ENCODE measurements around the gene PIK3R4.
A peak's percentile ranks its signal among the peaks of the same experiment; 100 is the strongest.

PIK3R4 gene

GRCh38 chr3:130687327-130687726, 59.3 kb downstream of the PIK3R4 start:
- no peak for DNase-seq

- DNase-seq = no peak
These were observed 59.8 kb downstream of the PIK3R4 start for GRCh38 chr3:130686833-130687232.

GRCh38 chr3:130682131-130682530, 64.5 kb downstream of the PIK3R4 start:
- no peak for DNase-seq

- DNase-seq = no peak
These were observed 67.4 kb downstream of the PIK3R4 start for GRCh38 chr3:130679218-130679617.

DNA sequence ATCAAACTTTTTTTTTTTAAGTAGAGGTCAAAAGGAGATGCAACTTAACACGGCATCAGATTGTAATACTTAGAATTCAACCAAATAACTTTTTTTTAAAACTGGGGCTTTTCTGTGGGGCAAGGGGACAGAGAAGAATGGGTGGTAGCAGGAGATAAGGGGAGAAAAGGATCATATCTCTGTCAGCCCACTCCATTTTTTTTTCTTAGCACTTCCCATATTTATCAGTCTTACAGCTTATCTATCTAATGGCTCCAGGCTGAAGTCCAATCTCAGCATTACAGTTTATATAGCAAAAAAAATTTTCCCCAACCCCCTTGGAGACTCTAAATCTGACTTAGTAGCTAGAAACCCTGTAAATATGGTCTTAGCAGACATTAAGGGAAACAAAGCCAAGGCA, 69.3 kb downstream of the PIK3R4 start:
- no peak for DNase-seq

DNA sequence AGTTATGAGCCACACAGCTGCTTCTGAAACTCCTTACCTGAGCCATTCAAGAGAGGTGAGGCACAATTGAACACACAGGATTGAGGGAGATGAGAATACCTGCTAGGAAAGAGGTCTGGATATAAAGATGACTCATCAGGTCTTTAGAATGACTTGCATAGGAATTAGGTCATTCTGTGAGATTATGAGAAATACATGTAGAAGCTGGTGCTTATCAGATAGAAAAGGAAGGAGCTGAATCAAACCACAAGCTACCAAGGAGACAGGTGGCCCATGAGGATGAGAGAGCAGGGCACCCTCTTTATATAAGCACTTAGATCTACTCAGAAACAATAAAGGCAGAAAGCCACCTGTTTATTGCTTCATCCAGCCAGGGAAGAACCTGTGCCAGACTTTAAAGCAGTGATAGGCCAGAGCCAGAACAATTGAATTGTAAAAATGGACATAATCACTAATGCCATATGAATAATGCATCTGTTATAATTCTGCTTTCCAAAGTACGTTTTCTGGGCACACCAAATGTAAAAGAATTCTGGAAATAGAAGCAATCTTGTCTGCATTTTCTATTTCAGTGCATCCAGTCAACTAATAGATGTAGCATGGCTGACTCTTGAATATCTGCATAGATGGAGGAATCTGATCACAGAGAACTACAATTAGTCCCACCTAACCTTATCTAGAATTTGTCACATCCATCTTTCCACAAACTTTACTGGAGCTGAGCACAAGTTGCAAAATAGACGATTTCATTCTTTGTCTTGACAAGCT, 74.9 kb downstream of the PIK3R4 start:
- DNase-seq = no peak

GRCh38 chr3:130669740-130670139, 76.9 kb downstream of the PIK3R4 start:
- DNase-seq = no peak

DNA sequence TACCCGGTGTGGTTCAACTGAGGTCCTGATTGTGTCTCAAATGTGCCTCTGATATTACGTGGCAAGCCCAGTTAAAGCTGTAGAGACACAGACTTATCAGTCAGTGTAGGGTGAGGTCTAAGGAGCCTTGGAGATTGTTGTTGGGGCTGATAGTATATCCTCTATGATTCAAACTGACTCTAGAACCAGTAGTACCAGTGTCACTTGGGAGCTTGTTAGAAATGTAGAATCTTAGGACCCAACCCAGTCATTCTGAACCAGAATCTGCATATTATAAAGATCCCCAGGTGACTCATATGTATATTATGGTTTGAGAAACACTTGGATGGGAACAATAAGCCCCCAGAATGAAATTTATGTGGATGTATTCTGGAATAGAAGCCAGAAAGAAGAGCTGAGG, 83.5 kb downstream of the PIK3R4 start:
- no peak for DNase-seq

GRCh38 chr3:130662501-130662996, 84.1 kb downstream of the PIK3R4 start:
- peak; percentile 77 for DNase-seq

GRCh38 chr3:130661140-130661891, 85.3 kb downstream of the PIK3R4 start:
- peak; percentile 48 for DNase-seq

DNA sequence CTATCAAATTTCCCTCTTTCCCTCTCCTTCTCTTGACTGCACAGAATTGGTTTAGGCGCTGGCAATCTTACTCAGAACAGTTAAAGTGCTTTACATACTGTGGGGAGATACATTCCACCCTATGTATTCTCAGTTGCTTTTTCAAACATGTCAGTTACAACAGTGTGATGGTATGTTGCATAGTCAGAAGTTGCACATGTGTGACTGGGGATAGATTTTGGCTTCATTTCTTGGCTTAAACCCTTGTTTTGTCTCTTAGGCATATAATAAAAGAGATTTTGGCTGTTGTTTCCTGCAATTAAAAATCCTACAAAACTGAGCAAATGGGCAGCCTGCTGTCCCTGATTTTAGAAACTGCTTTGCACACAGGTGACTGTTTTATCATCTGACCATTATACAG, 86.7 kb downstream of the PIK3R4 start:
- peak; percentile 27 for DNase-seq

DNA sequence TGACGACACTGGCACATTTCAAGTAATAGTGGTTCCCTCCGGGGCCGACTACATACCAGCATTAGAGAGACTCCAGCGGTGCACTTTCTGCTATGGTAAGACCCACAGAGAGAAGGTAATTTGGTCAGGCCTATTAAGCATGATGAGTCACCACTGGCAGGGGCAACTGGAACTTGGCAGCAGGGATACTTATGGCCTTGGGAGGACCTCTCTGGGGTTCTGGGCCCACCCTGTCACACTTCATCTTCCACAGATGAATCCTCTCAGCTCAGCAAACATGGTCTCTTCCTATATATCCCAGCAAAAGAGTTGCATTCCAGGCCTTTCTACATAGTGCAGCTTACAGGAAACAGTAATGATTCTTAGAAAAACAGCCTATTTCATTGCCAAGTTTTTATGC, 88.0 kb downstream of the PIK3R4 start:
- peak; percentile 86 for DNase-seq

DNA sequence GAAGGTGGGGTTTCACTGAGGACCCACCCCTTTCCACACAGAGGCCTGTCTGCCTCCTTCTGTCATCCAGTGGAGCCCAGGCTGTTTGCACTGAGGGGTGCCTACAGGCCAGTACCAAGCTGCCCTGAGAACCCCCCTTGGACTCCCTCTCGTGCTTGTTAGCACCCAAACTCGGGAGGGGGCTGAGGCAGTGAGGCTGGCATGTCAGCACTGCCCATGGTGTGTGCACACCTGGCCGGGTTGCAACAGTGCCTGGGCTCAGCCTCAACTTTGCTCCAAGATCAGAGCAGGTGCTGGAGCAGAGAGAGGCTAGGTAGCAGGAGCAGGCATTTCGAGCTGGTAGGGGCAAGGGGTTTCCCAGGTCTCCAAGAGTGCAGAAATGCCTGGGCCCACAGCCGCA, 90.0 kb downstream of the PIK3R4 start:
- DNase-seq = no peak

DNA sequence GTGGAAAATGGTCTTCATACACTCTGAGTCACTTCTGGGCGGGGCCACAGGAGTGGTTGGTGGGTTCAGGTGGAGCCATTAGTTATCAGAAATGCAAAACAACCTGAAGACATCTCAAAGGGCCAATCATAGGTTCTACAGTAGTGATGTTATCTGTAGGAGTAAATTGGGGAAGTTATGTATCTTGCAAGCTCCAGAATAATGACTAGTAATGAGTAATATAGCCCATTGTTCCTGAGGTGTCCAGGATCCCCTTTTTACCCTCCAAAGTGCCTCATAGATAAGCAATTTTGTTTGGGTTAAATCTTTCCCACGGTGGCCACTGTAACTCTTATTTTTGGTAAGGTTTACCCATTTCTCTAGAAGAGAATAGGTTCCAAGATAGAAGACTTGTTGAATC, 91.7 kb downstream of the PIK3R4 start:
- no peak for DNase-seq

GRCh38 chr3:130654091-130654490, 92.5 kb downstream of the PIK3R4 start:
- no peak for DNase-seq

- DNase-seq = no peak
These were observed 97.5 kb downstream of the PIK3R4 start for GRCh38 chr3:130649061-130649654.

- no peak for DNase-seq
These were observed 98.3 kb downstream of the PIK3R4 start for GRCh38 chr3:130648293-130648692.

DNA sequence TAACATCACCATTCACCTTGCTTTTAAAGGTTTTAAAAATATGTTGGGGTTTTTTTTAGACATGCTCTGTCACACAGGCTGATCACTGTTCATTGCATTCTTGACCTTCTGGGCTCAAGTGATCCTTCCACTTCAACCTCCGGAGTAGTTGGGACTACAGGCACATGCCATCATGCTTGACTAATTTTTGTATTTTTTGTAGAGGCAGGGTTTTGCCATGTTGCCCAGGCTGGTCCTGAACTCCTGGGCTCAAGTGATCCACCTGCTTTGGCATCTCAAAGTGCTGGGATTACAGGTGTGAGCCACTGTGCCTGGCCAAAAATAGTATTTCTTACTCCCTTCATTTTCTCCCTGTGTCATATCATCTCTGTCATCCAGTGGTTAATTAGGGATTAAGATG, 101.4 kb downstream of the PIK3R4 start:
- no peak for DNase-seq

DNA sequence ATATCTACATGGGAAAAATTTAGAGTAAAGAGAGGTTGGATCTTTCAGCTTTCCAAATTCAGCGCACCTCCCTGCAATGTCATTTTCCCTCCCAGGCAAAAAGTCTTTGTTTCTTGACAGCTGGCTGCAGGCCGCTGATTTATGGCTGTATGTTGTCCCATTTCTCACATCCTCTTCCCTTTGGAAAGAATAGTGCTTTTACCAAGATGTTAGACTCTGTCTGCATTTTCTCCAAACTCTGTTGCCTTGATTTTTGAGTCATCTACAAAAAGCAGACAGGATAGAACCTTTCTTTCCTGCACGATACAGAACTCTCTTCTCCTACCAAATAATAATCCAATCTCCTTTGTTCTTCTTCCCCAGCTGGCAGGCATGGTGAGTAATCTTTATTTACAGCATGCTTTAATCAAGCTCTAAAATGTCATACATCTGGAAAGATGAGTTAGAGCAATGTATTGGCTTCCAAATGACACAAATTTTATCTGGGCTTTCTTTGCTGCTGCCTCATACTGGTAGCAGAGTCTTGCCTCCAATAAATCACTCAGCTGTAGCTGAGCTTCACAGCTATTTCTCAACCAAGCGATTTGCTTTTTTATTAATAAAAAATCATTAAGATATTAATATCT, 101.9 kb downstream of the PIK3R4 start:
- DNase-seq = no peak

DNA sequence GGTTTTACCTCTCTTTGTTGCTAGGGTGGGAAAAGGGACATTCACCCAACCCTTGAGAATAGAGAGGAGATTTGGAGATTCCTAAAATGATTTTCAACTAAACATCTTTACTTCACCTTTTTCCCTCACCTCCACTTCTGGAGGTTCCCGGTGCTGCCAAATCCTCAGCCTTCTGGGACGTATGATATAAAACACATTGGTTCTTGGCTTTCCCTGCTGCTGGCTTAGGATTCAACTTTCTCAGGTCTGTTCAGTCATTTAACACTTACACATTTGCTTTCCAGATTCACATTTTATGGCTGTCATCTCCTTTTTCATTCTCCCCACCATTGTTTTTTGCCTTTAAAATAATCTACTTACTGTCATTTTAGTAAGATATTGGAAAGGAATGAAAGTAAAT, 106.6 kb downstream of the PIK3R4 start:
- no peak for DNase-seq

GRCh38 chr3:130636480-130637234, 110.0 kb downstream of the PIK3R4 start:
- no peak for DNase-seq

DNA sequence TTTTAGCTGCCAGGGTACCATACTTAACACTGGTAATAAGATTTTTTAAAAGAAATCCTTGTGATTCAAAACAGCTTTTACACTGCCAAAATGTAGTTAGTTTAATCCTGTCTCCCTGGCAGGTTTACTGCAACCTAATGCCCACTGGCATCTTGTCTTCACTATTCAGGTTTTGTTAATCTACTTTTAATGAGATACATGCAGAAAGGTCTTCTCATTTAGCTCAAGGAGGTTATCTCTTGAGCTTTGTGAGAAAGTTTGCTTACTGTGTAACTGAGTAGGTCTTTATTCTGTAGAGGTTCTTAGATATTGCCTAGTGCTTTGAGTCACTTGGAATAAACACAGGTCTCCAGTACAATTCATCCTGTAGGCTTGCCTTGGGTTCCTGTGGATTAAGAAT, 110.7 kb downstream of the PIK3R4 start:
- DNase-seq = no peak

- no peak for DNase-seq
These were observed 111.3 kb downstream of the PIK3R4 start for GRCh38 chr3:130635285-130635684.

Measured in right hindlimb (tissue), 1 donor.